Stimulated activated CD8-positive, alpha-beta memory T cell treated with anti-CD3 and anti-CD28 coated beads, Interleukin-15, amount 100 ng/mL, for 48 hours (primary cell): ENCODE results near the gene C20orf204.
"Not testable (repeated sequence)": the region's sequence is repeated elsewhere in the genome, so short reads cannot be mapped to it uniquely, and the experiment has no call there.

Experiments used
- DNase-seq, 2 donors: peaks; one replicate each; pipeline ENCODE4 v3.0.0-alpha.2; 2020; ENCODE audit warnings: low read depth in 2 of 2

The C20orf204 gene

DNA sequence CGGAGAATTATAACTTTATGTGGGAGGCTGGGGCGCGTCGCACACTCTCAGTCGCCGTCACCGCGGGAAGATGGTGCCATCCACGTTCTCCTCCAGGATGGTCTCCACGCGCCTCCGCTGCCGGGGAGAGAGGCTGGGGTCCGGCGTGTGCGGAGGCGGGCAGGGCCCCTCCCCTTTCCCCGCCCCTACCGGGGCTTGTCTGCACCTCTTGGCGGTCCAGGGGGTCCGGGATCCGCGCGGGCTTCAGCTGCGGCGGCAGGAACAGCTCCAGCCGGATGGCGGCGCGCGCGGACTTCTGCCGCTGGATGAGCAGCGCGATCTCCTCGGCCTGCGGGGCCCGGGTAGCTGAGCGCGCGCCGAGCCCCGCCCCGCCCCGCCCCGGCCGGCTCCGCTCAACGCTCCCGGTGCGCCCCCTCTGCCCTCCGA is 47.4 kb downstream of the C20orf204 start:
- peak; percentile 65 to 73 for DNase-seq

DNA sequence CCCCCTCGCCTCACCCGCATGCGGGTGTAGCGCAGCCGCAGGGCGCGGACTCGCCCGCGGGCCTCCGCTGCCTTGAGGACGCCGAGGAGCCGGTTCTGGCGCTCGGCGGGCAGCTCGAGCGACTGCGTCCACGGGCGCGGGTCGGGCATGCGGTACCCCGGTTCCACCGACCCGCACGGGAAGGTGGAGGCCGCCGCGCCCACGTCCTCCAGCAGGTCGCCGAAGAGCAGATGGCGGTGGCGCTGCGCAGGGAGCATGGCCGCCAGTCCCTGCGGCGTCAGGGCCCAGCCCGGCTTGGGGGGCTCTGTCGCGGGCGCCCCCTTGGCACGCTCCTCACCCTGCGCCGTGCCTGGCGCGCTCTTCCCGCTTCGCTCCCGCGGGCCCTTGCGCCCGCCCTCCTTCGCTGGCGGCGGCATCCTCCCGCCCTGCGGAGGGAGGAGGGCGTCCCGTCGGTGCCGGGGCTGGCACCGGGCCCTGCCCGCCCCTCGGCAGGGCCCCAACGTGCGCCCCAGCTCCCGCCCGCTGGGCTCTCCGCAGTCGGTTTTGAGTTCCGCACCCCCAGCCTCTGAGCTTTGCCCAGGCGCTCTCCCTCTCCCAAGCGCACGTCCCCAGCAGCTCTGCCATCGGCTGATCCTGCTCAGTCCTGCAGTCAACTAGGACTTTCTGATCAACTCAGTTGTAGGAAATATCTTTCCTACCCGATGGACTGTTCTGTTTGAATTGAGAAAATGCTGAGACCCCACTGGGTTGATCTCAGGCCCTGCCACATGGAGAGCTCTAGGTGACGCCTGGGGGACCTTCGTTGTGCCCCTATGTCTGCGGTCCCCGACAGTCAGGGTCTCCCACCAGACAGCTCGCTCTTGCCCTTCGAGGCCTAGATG is 48.1 kb downstream of the C20orf204 start, which contains the start of gene LKAAEAR1:
LKAAEAR1 (minus strand) TSS at position 595 of the 881 bp plus-strand sequence; CDS start at position 416, 179 bp downstream.
- no peak for DNase-seq

DNA sequence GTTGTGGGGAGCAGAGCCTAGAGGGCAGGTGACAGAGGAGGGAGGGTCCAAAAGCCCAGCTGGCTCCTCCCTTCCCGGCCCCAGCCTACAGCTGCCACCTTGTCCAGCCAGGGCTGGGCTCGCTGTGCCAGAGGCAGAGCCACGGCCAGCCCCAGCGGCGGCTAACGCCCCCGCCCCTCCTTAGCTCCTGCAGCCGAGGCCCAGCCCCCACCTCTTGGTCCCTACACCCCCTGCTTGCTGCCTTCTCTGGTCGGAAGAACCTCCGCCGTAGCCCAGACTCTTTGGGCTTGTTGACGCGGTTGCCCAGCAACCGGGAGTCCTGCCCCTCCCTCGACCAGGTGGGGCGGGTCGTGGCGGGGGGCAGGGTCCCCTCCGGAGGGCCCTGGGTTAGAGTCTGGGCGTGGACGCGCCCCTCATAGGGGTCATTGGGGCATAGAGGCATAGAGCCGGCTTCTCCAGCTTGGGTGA is 48.7 kb downstream of the C20orf204 start:
- DNase-seq: no peak

DNA sequence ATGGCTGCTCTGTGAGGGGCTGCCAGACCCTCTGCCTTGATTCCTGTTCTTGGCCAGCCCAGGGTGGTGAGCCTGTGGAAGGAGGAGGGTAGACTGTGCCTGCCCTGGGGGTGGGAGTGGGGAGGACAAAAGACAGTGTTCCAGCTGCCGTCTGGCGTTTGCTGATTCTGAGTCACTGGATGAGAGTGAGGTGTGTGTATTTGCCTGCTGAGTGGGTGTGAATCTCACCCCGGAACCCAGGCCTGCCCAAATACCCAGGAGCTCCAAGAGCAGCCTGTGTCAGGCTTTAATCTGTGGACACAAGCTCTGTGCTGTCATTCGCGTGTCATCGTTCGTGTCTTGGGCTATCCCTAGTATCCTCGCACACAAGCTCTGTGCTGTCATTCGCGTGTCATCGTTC is 50.8 kb downstream of the C20orf204 start:
- no peak for DNase-seq

DNA sequence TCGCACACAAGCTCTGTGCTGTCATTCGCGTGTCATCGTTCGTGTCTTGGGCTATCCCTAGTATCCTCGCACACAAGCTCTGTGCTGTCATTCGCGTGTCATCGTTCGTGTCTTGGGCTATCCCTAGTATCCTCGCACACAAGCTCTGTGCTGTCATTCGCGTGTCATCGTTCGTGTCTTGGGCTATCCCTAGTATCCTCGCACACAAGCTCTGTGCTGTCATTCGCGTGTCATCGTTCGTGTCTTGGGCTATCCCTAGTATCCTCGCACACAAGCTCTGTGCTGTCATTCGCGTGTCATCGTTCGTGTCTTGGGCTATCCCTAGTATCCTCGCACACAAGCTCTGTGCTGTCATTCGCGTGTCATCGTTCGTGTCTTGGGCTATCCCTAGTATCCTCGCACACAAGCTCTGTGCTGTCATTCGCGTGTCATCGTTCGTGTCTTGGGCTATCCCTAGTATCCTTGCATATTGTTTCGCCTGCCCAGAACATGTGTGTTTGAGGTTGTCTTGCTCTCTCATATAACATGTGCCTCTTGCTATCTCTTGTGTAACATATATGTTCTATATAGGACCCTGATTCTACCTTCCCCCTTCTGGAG is 51.3 kb downstream of the C20orf204 start:
- DNase-seq: not testable (repeated sequence)

DNA sequence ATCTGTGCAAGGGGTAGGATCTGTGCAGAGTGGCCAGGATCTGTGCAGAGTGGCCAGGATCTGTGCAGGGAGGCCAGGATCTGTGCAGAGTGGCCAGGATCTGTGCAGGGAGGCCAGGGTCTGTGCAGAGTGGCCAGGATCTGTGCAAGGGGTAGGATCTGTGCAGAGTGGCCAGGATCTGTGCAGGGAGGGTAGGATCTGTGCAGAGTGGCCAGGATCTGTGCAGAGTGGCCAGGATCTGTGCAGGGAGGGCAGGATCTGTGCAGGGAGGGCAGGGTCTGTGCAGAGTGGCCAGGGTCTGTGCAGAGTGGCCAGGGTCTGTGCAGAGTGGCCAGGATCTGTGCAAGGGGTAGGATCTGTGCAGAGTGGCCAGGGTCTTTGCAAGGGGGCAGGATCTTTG is 52.6 kb downstream of the C20orf204 start:
- not testable (repeated sequence) for DNase-seq
